PC-3 (cell line): ENCODE data around the gene ADTRP. TPM values are rescaled to one million over a fixed set of nuclear protein-coding genes. Genes with fewer than 3 reads are reported as not detected.

Source experiments
- ATAC-seq: fragments of 200-7000 bp; cut with Tn5 transposase; 2 replicates; pipeline ENCODE4 v1.9.1; 2020; ENCODE audit warnings: mild to moderate bottlenecking, moderate library complexity
- BruUV-seq: library from RNA; stranded (reverse); fragments of 400-500 nt; replicated peaks from 2 replicates; lab custom pipeline; 2021; lab: Mats Ljungman, UMichigan
- CTCF ChIA-PET: fragments of 300-600 bp; sonication (Branson Sonifier 250); formaldehyde crosslinking; loops from one replicate; lab custom pipeline; 2022; ENCODE audit warnings: antibody characterized with exemption; lab: Charles Lee
- POLR2A ChIA-PET: fragments of 300-600 bp; sonication (Branson Sonifier 250); formaldehyde crosslinking; loops from one replicate; lab custom pipeline; 2022; ENCODE audit warnings: antibody characterized with exemption; ENCODE audit not compliant: unreplicated experiment; lab: Charles Lee
- DNase-seq: peaks from one replicate; pipeline ENCODE4 v3.0.0-alpha.2; 2015
- H2AFZ ChIP-seq: fragments of 300-600 bp; sonication (generic); 2 replicates; pipeline ENCODE4 v1.6.0; 2016; ENCODE audit warnings: antibody characterized with exemption, low read length
- H3F3A ChIP-seq: fragments of 300-600 bp; sonication (generic); one replicate; pipeline ENCODE4 v1.6.0; 2017; ENCODE audit warnings: antibody characterized with exemption, low read length, control low read depth, mild to moderate bottlenecking; ENCODE audit not compliant: unreplicated experiment
- H3K27ac ChIP-seq: fragments of 300-600 bp; sonication (generic); 2 replicates; pipeline ENCODE4 v1.5.1; 2016; ENCODE audit warnings: mild to moderate bottlenecking, low read length
- H3K27me3 ChIP-seq: fragments of 300-600 bp; sonication (generic); 2 replicates; pipeline ENCODE4 v1.6.1; 2016; ENCODE audit warnings: low read length, mixed read lengths
- H3K36me3 ChIP-seq: fragments of 300-600 bp; sonication (generic); 2 replicates; pipeline ENCODE4 v1.6.1; 2016; ENCODE audit warnings: low read depth, mixed run types, low read length, mixed read lengths
- H3K4me1 ChIP-seq: fragments of 300-600 bp; sonication (generic); 2 replicates; pipeline ENCODE4 v1.5.1; 2016; ENCODE audit warnings: low read length; ENCODE audit not compliant: insufficient read depth
- H3K4me2 ChIP-seq: fragments of 300-600 bp; sonication (generic); 2 replicates; pipeline ENCODE4 v1.6.0; 2016; ENCODE audit warnings: low read length
- H3K4me3 ChIP-seq: fragments of 300-600 bp; sonication (generic); 2 replicates; pipeline ENCODE4 v1.5.1; 2016; ENCODE audit warnings: mild to moderate bottlenecking, low read length, mixed read lengths
- H3K79me2 ChIP-seq: fragments of 300-600 bp; sonication (generic); 2 replicates; pipeline ENCODE4 v1.6.1; 2017; ENCODE audit warnings: low read length, mixed read lengths
- H3K9ac ChIP-seq: fragments of 300-600 bp; sonication (generic); 2 replicates; pipeline ENCODE4 v1.6.0; 2016; ENCODE audit warnings: mild to moderate bottlenecking, low read length
- H3K9me2 ChIP-seq: fragments of 300-600 bp; sonication (generic); replicated peaks from 2 replicates; pipeline ENCODE4 v1.6.1; 2016; ENCODE audit warnings: mixed run types, low read length, mixed read lengths
- H3K9me3 ChIP-seq: fragments of 300-600 bp; sonication (generic); 2 replicates; pipeline ENCODE4 v1.6.1; 2016; ENCODE audit warnings: low read length, mixed read lengths
- H4K20me1 ChIP-seq: fragments of 300-600 bp; sonication (generic); 2 replicates; pipeline ENCODE4 v1.6.1; 2016; ENCODE audit warnings: low read length, mixed read lengths
- EZH2 ChIP-seq: fragments of 300-600 bp; sonication (generic); IDR thresholded peaks from one replicate; pipeline ENCODE4 v1.6.1; 2017; ENCODE audit warnings: antibody characterized with exemption, mild to moderate bottlenecking, low read length; ENCODE audit not compliant: unreplicated experiment
- EZH2phosphoT487 ChIP-seq: fragments of 300-600 bp; sonication (generic); IDR thresholded peaks from 2 replicates; pipeline ENCODE4 v1.6.1; 2018; ENCODE audit warnings: mild to moderate bottlenecking, antibody characterized with exemption, low read length, borderline replicate concordance
- intact Hi-C: fragments of 100-400 bp; cut with micrococcal nuclease; formaldehyde crosslinking; loops from 2 replicates; pipeline ENCODE4 v1.9.0; 2023
- total RNA-seq: library from RNA; depleted of rRNA; stranded (reverse); fragments of >200 nt; gene quantifications from 2 replicates; pipeline ENCODE4 v1.2.3, GENCODE V29; 2014
- TF ChIP-seq, protein P1 (sequence below): fragments of 300-600 bp; sonication (generic); conservative IDR thresholded peaks from 2 replicates; pipeline ENCODE4 v1.5.1; 2017; ENCODE audit warnings: antibody characterized with exemption, low read depth, mild to moderate bottlenecking, low read length

The ADTRP gene
- total RNA-seq, 1 experiment from 2014 or later: not detected

- Histone ChIP-seq H3K9me3 (no peaks in the 10 kb centered on the region), H3K4me1 (peaks cover 7% of the 10 kb centered on the region), H3K79me2 (no peaks in the 10 kb centered on the region), H3K27me3 (no peaks in the 10 kb centered on the region), H3K4me2 (no peak overlapping the region), H3F3A (no peaks in the 10 kb centered on the region), H3K4me3 (no peak overlapping the region), H3K9me2 (no peaks in the 10 kb centered on the region; the same call in 1 of the 2 replicates), H3K9ac (no peak overlapping the region), H3K27ac (no peak overlapping the region), H2AFZ (no peak overlapping the region), H4K20me1 (no peaks in the 10 kb centered on the region), H3K36me3 (no peaks in the 10 kb centered on the region)
- intact Hi-C loops: no loop called here
- no TSS peak for BruUV-seq
- ChIA-PET POLR2A (no interaction called here), CTCF (no interaction called here)
- DNase-seq: no peak
- TF ChIP-seq EZH2 (no peak), EZH2phosphoT487 (no peak)
- TF ChIP-seq, protein P1, sequence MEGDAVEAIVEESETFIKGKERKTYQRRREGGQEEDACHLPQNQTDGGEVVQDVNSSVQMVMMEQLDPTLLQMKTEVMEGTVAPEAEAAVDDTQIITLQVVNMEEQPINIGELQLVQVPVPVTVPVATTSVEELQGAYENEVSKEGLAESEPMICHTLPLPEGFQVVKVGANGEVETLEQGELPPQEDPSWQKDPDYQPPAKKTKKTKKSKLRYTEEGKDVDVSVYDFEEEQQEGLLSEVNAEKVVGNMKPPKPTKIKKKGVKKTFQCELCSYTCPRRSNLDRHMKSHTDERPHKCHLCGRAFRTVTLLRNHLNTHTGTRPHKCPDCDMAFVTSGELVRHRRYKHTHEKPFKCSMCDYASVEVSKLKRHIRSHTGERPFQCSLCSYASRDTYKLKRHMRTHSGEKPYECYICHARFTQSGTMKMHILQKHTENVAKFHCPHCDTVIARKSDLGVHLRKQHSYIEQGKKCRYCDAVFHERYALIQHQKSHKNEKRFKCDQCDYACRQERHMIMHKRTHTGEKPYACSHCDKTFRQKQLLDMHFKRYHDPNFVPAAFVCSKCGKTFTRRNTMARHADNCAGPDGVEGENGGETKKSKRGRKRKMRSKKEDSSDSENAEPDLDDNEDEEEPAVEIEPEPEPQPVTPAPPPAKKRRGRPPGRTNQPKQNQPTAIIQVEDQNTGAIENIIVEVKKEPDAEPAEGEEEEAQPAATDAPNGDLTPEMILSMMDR: no peak
- no peak for ATAC-seq
Observed at GRCh38 chr6:11782524-11782923, 3.9 kb upstream of the ADTRP start.

DNA sequence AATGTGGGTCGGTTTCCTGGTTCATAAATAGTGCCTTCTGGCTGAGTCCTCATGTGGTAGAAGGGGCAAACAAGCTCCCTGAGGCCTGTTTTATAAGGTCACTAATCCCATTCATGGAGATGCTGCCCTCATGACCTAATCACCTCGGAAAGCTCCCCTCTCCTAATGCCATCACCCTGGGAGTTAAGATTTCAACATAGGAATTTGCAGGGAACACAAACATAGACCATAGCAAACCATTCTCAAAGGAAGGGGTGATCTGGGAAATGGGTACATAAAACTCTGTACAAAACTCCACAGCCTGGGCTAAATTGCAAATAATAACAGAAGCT, 1.5 kb upstream of the ADTRP start:
- CTCF ChIA-PET: no interaction called here
- intact Hi-C loops: no loop called here

More for the DNA sequence above, 1.5 kb upstream of the ADTRP start:
- Histone ChIP-seq H3K9me2 (no peaks in the 10 kb centered on the region; the same call in 1 of the 2 replicates), H3K4me1 (peaks cover under 1% of the 10 kb centered on the region; the same call in 1 of the 2 replicates), H3K4me2 (no peak overlapping the region), H3K36me3 (no peaks in the 10 kb centered on the region), H3K4me3 (no peak overlapping the region), H4K20me1 (no peaks in the 10 kb centered on the region), H3K9me3 (no peaks in the 10 kb centered on the region), H3F3A (no peaks in the 10 kb centered on the region), H3K27me3 (no peaks in the 10 kb centered on the region), H3K27ac (no peak overlapping the region), H3K9ac (no peak overlapping the region), H2AFZ (no peak overlapping the region), H3K79me2 (no peaks in the 10 kb centered on the region)
- POLR2A ChIA-PET: no interaction called here
- no peak for TF ChIP-seq EZH2phosphoT487
- no peak for TF ChIP-seq EZH2
- TF ChIP-seq, protein P1: no peak
- no TSS peak for BruUV-seq
- ATAC-seq (no peak), DNase-seq (no peak)
